Measurements from ENCODE around the gene TMEM273.

Gene TMEM273

DNA sequence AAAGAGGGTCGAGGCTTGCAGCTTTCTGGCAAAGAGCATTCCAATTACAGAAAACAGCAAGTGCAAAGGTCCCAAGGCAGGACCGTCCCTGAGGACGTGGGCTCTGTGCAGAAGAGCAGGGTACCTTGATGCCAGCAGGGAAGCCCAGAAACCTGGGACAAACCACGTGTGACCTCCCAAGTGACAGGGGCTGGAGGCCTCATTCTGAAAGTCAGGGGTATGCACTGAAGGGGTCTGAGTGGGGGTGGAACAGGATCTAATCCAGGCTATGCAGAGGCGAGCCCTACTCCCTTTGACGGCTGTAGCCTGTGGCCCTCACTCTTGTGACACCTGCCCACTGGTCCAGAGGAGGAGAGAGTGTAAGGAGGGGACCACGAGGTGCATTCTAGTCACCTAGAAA, 22.9 kb downstream of the TMEM273 start:
- H3K4me3 ChIP-seq (ENCODE audit: low read depth, low read length), result no peak overlapping the region
- no peak for DNase-seq (ENCODE audit: low read depth)
- TF ChIP-seq, protein P1, sequence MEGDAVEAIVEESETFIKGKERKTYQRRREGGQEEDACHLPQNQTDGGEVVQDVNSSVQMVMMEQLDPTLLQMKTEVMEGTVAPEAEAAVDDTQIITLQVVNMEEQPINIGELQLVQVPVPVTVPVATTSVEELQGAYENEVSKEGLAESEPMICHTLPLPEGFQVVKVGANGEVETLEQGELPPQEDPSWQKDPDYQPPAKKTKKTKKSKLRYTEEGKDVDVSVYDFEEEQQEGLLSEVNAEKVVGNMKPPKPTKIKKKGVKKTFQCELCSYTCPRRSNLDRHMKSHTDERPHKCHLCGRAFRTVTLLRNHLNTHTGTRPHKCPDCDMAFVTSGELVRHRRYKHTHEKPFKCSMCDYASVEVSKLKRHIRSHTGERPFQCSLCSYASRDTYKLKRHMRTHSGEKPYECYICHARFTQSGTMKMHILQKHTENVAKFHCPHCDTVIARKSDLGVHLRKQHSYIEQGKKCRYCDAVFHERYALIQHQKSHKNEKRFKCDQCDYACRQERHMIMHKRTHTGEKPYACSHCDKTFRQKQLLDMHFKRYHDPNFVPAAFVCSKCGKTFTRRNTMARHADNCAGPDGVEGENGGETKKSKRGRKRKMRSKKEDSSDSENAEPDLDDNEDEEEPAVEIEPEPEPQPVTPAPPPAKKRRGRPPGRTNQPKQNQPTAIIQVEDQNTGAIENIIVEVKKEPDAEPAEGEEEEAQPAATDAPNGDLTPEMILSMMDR (IDR thresholded peaks at IDR 0.05; ENCODE audit: low read depth, low read length, missing control alignments), result no peak

DNA sequence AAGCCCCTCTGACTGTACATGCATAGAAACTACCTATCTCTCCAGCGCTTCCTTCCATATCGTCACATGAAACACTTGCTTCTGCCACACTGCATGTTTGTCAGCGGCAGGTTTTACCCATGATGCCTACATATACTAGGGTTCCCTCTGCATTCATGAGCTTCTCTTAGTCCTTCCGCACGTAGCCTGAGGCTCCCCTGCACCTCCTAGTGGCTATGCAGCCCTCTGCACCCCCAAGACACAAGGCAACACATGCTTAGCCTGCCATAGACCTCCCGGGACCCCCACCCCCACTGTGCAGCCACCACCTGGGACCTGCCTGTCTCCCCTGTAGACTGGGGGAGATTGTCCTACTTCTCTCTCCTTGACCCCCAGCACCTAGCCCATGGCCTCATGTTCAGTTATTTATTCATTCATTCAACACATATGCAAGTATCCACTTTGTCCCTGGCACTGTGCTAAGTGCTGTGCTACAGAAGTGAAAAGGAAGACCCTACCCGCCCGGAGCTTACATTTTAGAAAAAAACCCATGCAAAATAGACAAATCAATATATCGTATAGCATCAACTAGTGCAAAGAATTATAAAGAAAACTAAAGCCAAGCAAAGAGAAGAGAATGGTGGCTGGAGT, 23.5 kb downstream of the TMEM273 start:
- peak; percentile 44 for DNase-seq (ENCODE audit: low read depth)
- no peak overlapping the region for H3K4me3 ChIP-seq (ENCODE audit: low read depth, low read length)
- TF ChIP-seq, protein P1 (IDR thresholded peaks at IDR 0.05; ENCODE audit: low read depth, low read length, missing control alignments), result peak; percentile 95

DNA sequence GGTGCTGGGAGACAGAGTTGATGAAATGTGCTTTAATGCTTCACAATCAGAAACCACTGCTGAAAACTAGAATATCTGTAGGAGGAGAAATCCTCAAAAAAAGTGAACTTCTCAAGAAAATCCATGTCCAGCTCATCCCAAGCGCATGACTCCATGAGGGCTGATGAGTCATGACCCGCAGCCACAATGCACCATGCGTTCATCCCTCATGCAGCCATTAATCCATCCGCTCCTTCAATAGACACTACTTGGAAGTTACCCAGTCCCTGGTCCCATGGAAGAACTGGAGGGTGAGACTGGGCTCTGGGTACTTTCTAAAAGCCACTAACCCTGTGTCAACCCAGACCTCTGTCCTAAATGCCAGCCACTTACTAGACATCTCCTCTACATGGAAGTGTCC, 24.4 kb downstream of the TMEM273 start:
- no peak overlapping the region for H3K4me3 ChIP-seq (ENCODE audit: low read depth, low read length)
- no peak for DNase-seq (ENCODE audit: low read depth)
- TF ChIP-seq, protein P1 (IDR thresholded peaks at IDR 0.05; ENCODE audit: low read depth, low read length, missing control alignments), result no peak

DNA sequence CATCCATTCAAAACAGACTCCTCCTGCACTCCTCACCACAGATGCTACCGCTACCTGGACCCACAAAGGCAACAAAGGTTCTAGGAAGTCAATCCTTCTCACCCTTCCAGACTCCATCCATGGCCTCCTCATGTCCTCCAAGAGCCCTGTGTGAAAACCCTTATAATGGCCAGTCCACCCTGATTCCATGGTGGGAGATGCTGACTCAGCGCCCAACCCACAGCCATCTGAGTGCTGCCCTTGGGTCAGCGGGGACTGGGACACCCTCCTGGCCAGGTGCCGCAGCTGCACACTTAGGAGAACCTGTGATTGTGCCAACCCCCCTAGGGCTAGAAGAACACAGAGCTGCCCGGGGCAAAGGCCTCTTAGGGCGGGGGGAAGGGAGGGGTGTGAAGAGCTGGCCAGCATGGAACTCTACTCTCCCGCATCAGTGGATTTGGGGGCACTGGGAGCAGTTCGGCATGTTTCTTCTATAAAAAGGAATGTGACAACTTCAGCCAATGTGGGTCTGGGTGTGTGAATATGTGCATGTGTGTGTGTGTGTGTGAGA, 25.4 kb downstream of the TMEM273 start:
- no peak overlapping the region for H3K4me3 ChIP-seq (ENCODE audit: low read depth, low read length)
- TF ChIP-seq, protein P1 (IDR thresholded peaks at IDR 0.05; ENCODE audit: low read depth, low read length, missing control alignments), result no peak
- DNase-seq (ENCODE audit: low read depth), result no peak

DNA sequence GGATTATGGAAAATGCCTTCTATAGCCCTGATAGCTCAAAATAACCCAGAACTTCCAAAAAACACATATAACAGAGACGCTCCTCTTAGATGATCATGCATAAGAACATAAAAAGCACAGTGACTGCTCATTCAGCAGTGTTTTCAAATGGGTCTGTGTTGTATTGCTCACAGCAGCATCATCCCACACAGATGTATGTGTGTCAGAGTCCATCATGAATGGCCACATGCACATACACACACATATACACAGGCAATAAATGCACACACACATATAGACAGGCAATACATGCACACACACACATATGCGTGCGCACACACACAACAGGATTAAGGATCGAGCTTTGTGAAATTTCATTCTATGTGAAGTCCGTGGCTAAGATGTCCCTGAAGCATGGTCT, 26.1 kb downstream of the TMEM273 start:
- no peak for DNase-seq (ENCODE audit: low read depth)
- TF ChIP-seq, protein P1 (IDR thresholded peaks at IDR 0.05; ENCODE audit: low read depth, low read length, missing control alignments), result no peak
- no peak overlapping the region for H3K4me3 ChIP-seq (ENCODE audit: low read depth, low read length)

DNA sequence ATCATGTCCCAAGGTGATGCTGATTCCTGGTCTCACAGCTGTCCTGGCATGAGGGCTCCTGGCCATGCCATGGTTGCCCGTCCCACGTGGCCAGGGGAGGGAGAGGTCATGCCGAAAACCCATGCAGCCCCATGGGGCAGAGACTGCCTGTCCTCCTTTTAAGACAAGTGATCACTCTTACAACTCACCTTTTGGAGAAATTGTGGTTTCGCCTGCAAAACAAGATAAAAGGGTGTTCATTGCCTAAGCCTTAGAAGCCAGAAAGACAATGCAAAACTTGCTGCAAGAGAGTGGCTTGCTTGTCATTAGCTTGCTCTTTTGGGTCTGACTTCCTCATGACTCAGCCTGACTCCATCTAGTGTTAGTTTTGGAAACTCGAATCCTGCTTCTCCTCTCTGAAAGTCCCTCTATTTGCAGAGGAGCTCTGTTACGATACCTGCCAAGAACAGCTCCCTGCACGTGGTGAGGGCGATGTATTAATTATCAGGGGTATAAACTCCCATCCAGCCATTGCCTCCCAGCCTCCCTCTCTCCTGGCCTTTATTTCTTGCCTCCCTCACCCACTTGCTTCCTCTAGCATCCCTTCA, 26.7 kb downstream of the TMEM273 start:
- DNase-seq (ENCODE audit: low read depth), result no peak
- TF ChIP-seq, protein P1 (IDR thresholded peaks at IDR 0.05; ENCODE audit: low read depth, low read length, missing control alignments), result peak; percentile 15
- no peak overlapping the region for H3K4me3 ChIP-seq (ENCODE audit: low read depth, low read length)

DNA sequence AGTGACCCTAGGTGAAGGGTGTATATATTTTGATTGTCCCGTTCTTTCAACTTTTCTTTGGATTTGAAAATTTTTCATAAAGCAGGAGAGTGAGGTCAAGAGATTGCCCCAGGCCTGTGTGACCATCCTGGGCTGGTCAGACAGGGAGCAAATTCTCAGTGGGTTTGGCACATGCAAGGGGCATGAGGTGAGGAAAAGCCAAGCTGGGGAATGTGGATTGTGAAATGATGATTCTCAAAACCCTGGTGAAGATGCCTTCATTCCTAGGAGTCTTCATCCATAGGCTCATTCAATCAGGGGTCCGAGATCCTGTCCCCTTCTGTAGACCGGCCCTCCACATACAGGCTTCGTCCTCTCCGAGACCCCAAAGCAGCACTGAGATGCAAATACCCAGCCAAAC, 27.4 kb downstream of the TMEM273 start:
- H3K4me3 ChIP-seq (ENCODE audit: low read depth, low read length), result no peak overlapping the region
- TF ChIP-seq, protein P1 (IDR thresholded peaks at IDR 0.05; ENCODE audit: low read depth, low read length, missing control alignments), result no peak
- no peak for DNase-seq (ENCODE audit: low read depth)
